HepG2 (cell line): ENCODE results near the gene CCNA2. TPM values are rescaled to one million over a fixed set of nuclear protein-coding genes. Genes with fewer than 3 reads are reported as not detected.
A peak's percentile ranks its signal among the peaks of the same experiment; 100 is the strongest.

ENCODE experiments used
- BRD4 ChIP-seq: sonication (generic); formaldehyde crosslinking; IDR thresholded peaks from 2 replicates; pipeline ENCODE4 v1.4.0; 2020; ENCODE audit warnings: missing genetic modification reagents
- DPF2 ChIP-seq: sonication (generic); formaldehyde crosslinking; IDR thresholded peaks from 2 replicates; pipeline ENCODE4 v1.4.0; 2020; ENCODE audit warnings: mild to moderate bottlenecking, low read depth, missing genetic modification reagents, borderline replicate concordance
- EP300 ChIP-seq, 3 experiments: sonication (generic) in 1 of 3; formaldehyde crosslinking in 1 of 3; IDR thresholded peaks; 2 replicates each; pipeline versions ENCODE4 v1.5.1 to v1.6.1; 2011 to 2020; ENCODE audit warnings: low read depth in 2 of 3, low read length in 2 of 3, borderline replicate concordance in 1 of 3, improper control_type of control experiment in 1 of 3, mild to moderate bottlenecking in 1 of 3, missing genetic modification reagents in 1 of 3, moderate library complexity in 1 of 3
- FOXP4 ChIP-seq: sonication (generic); formaldehyde crosslinking; IDR thresholded peaks from 2 replicates; pipeline ENCODE4 v1.4.0; 2020; ENCODE audit warnings: missing genetic modification reagents
- HIVEP1 ChIP-seq: sonication (generic); formaldehyde crosslinking; IDR thresholded peaks from 2 replicates; pipeline ENCODE4 v1.4.0; 2020; ENCODE audit warnings: mild to moderate bottlenecking, missing genetic modification reagents
- HMG20B ChIP-seq: conservative IDR thresholded peaks from 2 replicates; pipeline ENCODE4 v1.6.1; 2016; ENCODE audit warnings: missing genetic modification reagents, missing compliant biosample characterization
- NR1H2 ChIP-seq: sonication (generic); formaldehyde crosslinking; IDR thresholded peaks from 2 replicates; pipeline ENCODE4 v1.8.1; 2022; ENCODE audit warnings: low read depth, missing genetic modification reagents, borderline replicate concordance
- SOX5 ChIP-seq: IDR thresholded peaks from 2 replicates; pipeline ENCODE4 v1.6.1; 2016; ENCODE audit warnings: borderline replicate concordance
- STAT5B ChIP-seq: sonication (generic); formaldehyde crosslinking; IDR thresholded peaks from 2 replicates; pipeline ENCODE4 v1.4.0; 2020; ENCODE audit warnings: missing genetic modification reagents
- ZNF382 ChIP-seq: sonication (generic); formaldehyde crosslinking; IDR thresholded peaks from 2 replicates; pipeline ENCODE4 v1.5.0; 2020; ENCODE audit warnings: missing genetic modification reagents, mild to moderate bottlenecking, borderline replicate concordance
- ZNF430 ChIP-seq: sonication (generic); formaldehyde crosslinking; IDR thresholded peaks from 2 replicates; pipeline ENCODE4 v1.9.0; 2021; ENCODE audit warnings: mild to moderate bottlenecking, missing genetic modification reagents
- ZNF580 ChIP-seq: IDR thresholded peaks from 2 replicates; pipeline ENCODE4 v1.6.1; 2016; ENCODE audit warnings: low read depth, borderline replicate concordance
- ZNF660 ChIP-seq: sonication (generic); formaldehyde crosslinking; IDR thresholded peaks from 2 replicates; pipeline ENCODE4 v1.5.1; 2020; ENCODE audit warnings: mild to moderate bottlenecking, low read depth, missing genetic modification reagents, borderline replicate concordance
- ZNF740 ChIP-seq: sonication (generic); formaldehyde crosslinking; IDR thresholded peaks from 2 replicates; pipeline ENCODE4 v1.4.0; 2020; ENCODE audit warnings: missing genetic modification reagents
- ZNF816 ChIP-seq: sonication (generic); formaldehyde crosslinking; IDR thresholded peaks from 2 replicates; pipeline ENCODE4 v1.8.0; 2022; ENCODE audit warnings: missing genetic modification reagents, mild to moderate bottlenecking, borderline replicate concordance
- polyA plus RNA-seq, 8 experiments: library from polyadenylated mRNA; depleted of rRNA in 3 of 8; stranded (reverse) in 7 of 8; unstranded in 1 of 8; fragments of >200 nt; fragmentation: Illumina TruSeq in 4 of 8; extraction: Trizol in 4 of 8; gene quantifications; 2 replicates each; pipeline versions ENCODE4 v1.2.1 to v1.2.3, GENCODE V29; 2011 to 2016; ENCODE audit warnings: low read depth in 4 of 8, missing spikeins in 1 of 8, mixed read lengths in 1 of 8; ENCODE audit not compliant: insufficient read depth in 1 of 8
- total RNA-seq, 5 experiments: library from RNA; depleted of rRNA; stranded (reverse); fragments of >200 nt; fragmentation: Illumina TruSeq; extraction: Trizol; gene quantifications; 2 replicates each; pipeline ENCODE4 v1.2.3, GENCODE V29; 2016; ENCODE audit warnings: low read depth in 1 of 5
- TF ChIP-seq, protein P1 (sequence below): sonication (generic); formaldehyde crosslinking; IDR thresholded peaks from 2 replicates; pipeline ENCODE4 v1.4.0; 2020; ENCODE audit warnings: missing genetic modification reagents
- TF ChIP-seq, protein P2 (sequence below): IDR thresholded peaks from 2 replicates; pipeline ENCODE4 v1.4.0; 2020; ENCODE audit warnings: mild to moderate bottlenecking, missing genetic modification reagents

Gene CCNA2
- total and polyA plus RNA-seq, 2 of the 13 experiments (the other 11 are each of a cell fraction or from before 2014, with no cell fraction given): 31.3 to 105 TPM

DNA sequence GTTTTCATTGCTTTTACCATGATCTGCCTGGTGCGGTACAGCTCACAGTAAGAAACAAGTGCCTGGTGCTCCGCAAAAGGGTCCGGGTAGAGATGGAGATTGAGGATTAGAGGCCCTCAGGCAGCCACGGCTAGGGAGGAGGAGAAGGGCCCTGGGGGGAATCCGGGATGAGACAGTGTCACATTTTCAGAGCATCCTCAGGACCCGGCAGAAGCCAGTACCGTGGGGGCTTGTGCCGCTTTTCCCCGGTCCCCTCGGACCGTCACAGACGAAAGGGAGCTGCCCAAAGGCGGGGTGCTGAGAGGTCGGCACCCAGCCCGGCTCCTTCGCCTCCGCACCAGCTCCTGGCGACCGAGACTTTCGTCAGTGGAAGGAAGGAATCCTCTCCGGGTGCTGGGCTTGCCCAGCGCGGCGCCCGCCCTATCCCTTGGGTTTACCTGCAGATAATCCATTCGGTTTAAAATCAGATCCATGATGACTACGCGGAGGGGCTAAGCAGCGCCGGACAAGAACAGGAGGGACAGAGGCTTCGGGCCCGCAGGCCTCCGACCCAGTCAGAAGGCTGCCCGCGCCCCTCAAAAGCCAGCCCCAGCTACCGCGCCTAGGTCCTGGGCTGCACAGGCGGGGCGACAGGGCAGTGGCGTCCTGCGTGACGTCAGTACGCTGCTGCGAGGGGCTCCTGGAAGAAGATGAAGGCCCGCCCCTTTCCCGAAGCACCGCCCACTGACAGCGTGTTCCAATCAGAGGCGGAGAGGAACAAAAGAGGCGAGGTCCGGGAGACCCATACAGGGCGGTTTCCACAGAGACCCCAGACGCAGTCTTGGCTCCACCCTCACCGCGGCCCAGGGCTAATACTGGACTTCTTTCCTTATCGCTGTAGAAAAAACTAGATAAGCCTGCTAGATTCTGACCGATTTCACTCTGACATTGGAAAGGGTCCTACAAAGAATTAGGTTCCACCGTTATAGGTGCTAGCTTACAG is 46.4 kb upstream of the CCNA2 start, which contains the start of gene BBS7 (continued):
- TF ChIP-seq ZNF660 (no peak), EP300 (IDR thresholded peaks at IDR 0.05; ENCODE audit: low read depth in 2 of 2, low read length in 2 of 2) (no peak), EP300 (CRISPR knock-in tag; IDR thresholded peaks at IDR 0.05; ENCODE audit: borderline replicate concordance) (no peak), ZNF740 (no peak), ZNF580 (CRISPR knock-in tag) (no peak), ZNF430 (CRISPR knock-in tag) (0 out of 2 replicates have a peak, but pooled peaks have one; percentile 46), ZNF382 (CRISPR knock-in tag) (no peak), NR1H2 (CRISPR knock-in tag) (no peak), SOX5 (no peak), FOXP4 (peak; percentile 20; the same call in 1 of the 2 replicates), ZNF816 (CRISPR knock-in tag) (0 out of 2 replicates have a peak, but pooled peaks have one; percentile 66), STAT5B (CRISPR knock-in tag) (no peak), DPF2 (CRISPR knock-in tag) (no peak), BRD4 (CRISPR knock-in tag) (no peak), HIVEP1 (CRISPR knock-in tag) (no peak), HMG20B (CRISPR knock-in tag) (no peak)
- TF ChIP-seq, protein P1, sequence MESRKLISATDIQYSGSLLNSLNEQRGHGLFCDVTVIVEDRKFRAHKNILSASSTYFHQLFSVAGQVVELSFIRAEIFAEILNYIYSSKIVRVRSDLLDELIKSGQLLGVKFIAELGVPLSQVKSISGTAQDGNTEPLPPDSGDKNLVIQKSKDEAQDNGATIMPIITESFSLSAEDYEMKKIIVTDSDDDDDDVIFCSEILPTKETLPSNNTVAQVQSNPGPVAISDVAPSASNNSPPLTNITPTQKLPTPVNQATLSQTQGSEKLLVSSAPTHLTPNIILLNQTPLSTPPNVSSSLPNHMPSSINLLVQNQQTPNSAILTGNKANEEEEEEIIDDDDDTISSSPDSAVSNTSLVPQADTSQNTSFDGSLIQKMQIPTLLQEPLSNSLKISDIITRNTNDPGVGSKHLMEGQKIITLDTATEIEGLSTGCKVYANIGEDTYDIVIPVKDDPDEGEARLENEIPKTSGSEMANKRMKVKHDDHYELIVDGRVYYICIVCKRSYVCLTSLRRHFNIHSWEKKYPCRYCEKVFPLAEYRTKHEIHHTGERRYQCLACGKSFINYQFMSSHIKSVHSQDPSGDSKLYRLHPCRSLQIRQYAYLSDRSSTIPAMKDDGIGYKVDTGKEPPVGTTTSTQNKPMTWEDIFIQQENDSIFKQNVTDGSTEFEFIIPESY (CRISPR knock-in tag): 0 out of 2 replicates have a peak, but pooled peaks have one; percentile 8
- TF ChIP-seq, protein P2, sequence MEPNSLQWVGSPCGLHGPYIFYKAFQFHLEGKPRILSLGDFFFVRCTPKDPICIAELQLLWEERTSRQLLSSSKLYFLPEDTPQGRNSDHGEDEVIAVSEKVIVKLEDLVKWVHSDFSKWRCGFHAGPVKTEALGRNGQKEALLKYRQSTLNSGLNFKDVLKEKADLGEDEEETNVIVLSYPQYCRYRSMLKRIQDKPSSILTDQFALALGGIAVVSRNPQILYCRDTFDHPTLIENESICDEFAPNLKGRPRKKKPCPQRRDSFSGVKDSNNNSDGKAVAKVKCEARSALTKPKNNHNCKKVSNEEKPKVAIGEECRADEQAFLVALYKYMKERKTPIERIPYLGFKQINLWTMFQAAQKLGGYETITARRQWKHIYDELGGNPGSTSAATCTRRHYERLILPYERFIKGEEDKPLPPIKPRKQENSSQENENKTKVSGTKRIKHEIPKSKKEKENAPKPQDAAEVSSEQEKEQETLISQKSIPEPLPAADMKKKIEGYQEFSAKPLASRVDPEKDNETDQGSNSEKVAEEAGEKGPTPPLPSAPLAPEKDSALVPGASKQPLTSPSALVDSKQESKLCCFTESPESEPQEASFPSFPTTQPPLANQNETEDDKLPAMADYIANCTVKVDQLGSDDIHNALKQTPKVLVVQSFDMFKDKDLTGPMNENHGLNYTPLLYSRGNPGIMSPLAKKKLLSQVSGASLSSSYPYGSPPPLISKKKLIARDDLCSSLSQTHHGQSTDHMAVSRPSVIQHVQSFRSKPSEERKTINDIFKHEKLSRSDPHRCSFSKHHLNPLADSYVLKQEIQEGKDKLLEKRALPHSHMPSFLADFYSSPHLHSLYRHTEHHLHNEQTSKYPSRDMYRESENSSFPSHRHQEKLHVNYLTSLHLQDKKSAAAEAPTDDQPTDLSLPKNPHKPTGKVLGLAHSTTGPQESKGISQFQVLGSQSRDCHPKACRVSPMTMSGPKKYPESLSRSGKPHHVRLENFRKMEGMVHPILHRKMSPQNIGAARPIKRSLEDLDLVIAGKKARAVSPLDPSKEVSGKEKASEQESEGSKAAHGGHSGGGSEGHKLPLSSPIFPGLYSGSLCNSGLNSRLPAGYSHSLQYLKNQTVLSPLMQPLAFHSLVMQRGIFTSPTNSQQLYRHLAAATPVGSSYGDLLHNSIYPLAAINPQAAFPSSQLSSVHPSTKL: no peak; the same call in 1 of the 2 replicates
